IMR-90 (cell line): ENCODE data around the gene ABCC3. TPM values are rescaled to one million over a fixed set of nuclear protein-coding genes. Genes with fewer than 3 reads are reported as not detected.

Experiments used
- ATAC-seq: fragments of 200-7000 bp; cut with Tn5 transposase; 2 replicates; pipeline ENCODE4 v1.9.1; 2020; ENCODE audit warnings: low read depth, mild to moderate bottlenecking, moderate library complexity
- BruUV-seq: library from RNA; stranded (reverse); fragments of 400-500 nt; replicated peaks from 2 replicates; lab custom pipeline; 2021; lab: Mats Ljungman, UMichigan
- CTCF ChIA-PET: fragments of 300-600 bp; formaldehyde crosslinking; extraction: SDS; loops from one replicate; lab custom pipeline; 2021; ENCODE audit warnings: antibody characterized with exemption; lab: Yijun Ruan, JAX
- POLR2A ChIA-PET: fragments of 300-600 bp; sonication (Branson Sonifier 250); formaldehyde crosslinking; loops from one replicate; lab custom pipeline; 2022; ENCODE audit warnings: antibody characterized with exemption; ENCODE audit not compliant: unreplicated experiment; lab: Charles Lee
- DNase-seq: peaks from one replicate; pipeline ENCODE4 v3.0.0; 2013
- H2AFZ ChIP-seq: replicated peaks from 2 replicates; pipeline ENCODE3; 2013; ENCODE audit warnings: low read length, mild to moderate bottlenecking; ENCODE audit not compliant: poor library complexity
- H2AK5ac ChIP-seq: 2 replicates; pipeline ENCODE4 v1.6.1; 2013; ENCODE audit warnings: low read depth, low read length, inconsistent platforms
- H2AK9ac ChIP-seq: replicated peaks from 2 replicates; pipeline ENCODE3; 2013; ENCODE audit warnings: mild to moderate bottlenecking, low read depth, low read length, moderate library complexity; ENCODE audit not compliant: poor library complexity
- H2BK120ac ChIP-seq: 2 replicates; pipeline ENCODE4 v1.6.1; 2013; ENCODE audit warnings: low read depth, low read length, inconsistent platforms
- H2BK15ac ChIP-seq: 3 replicates; pipeline ENCODE4 v1.6.1; 2013; ENCODE audit warnings: low read depth, low read length, inconsistent platforms
- H2BK20ac ChIP-seq: 2 replicates; pipeline ENCODE4 v1.6.1; 2013; ENCODE audit warnings: low read depth, mild to moderate bottlenecking, inconsistent platforms, low read length, moderate library complexity
- H2BK5ac ChIP-seq: 2 replicates; pipeline ENCODE4 v1.6.1; 2013; ENCODE audit warnings: mild to moderate bottlenecking, low read depth, low read length, inconsistent platforms; ENCODE audit not compliant: poor library complexity, severe bottlenecking
- H3K14ac ChIP-seq: replicated peaks from 2 replicates; pipeline ENCODE4 v1.6.1; 2013; ENCODE audit warnings: low read depth, low read length, inconsistent platforms
- H3K18ac ChIP-seq: 2 replicates; pipeline ENCODE4 v1.6.1; 2013; ENCODE audit warnings: low read depth, low read length, control low read depth
- H3K23ac ChIP-seq: 2 replicates; pipeline ENCODE4 v1.6.1; 2013; ENCODE audit warnings: low read depth, low read length, inconsistent platforms
- H3K27ac ChIP-seq: 2 replicates; pipeline ENCODE4 v1.5.1; 2013; ENCODE audit warnings: mild to moderate bottlenecking, control low read depth, low read length; ENCODE audit not compliant: insufficient read depth
- H3K27me3 ChIP-seq: 2 replicates; pipeline ENCODE4 v1.6.1; 2013; ENCODE audit warnings: low read length; ENCODE audit not compliant: control insufficient read depth, insufficient read depth
- H3K36me3 ChIP-seq: 2 replicates; pipeline ENCODE4 v1.6.1; 2013; ENCODE audit warnings: low read length, mixed read lengths; ENCODE audit not compliant: control insufficient read depth, insufficient read depth
- H3K4ac ChIP-seq: 2 replicates; pipeline ENCODE4 v1.6.1; 2013; ENCODE audit warnings: low read depth, low read length, inconsistent platforms
- H3K4me1 ChIP-seq: 2 replicates; pipeline ENCODE4 v1.6.1; 2013; ENCODE audit warnings: low read length, mixed read lengths; ENCODE audit not compliant: control insufficient read depth, insufficient read depth
- H3K4me2 ChIP-seq: 2 replicates; pipeline ENCODE4 v1.6.1; 2013; ENCODE audit warnings: low read depth, mild to moderate bottlenecking, control low read depth, low read length, moderate library complexity
- H3K4me3 ChIP-seq: 2 replicates; pipeline ENCODE4 v1.5.1; 2013; ENCODE audit warnings: low read depth, mild to moderate bottlenecking, control low read depth, low read length, moderate library complexity; ENCODE audit not compliant: insufficient read depth
- H3K56ac ChIP-seq: 2 replicates; pipeline ENCODE4 v1.6.1; 2013; ENCODE audit warnings: low read length, inconsistent platforms; ENCODE audit not compliant: insufficient read depth; ENCODE audit errors: extremely low read depth
- H3K79me1 ChIP-seq, 2 experiments: 2 replicates each; pipeline ENCODE4 v1.6.1; 2013; ENCODE audit warnings: low read length in 2 of 2, inconsistent platforms in 1 of 2, low read depth in 1 of 2
- H3K9ac ChIP-seq: 2 replicates; pipeline ENCODE4 v1.6.1; 2013; ENCODE audit warnings: low read depth, low read length, control low read depth
- H3K9me1 ChIP-seq: 2 replicates; pipeline ENCODE4 v1.6.1; 2013; ENCODE audit warnings: low read length, inconsistent platforms; ENCODE audit not compliant: insufficient read depth
- H3K9me3 ChIP-seq: 2 replicates; pipeline ENCODE4 v1.6.1; 2013; ENCODE audit warnings: low read length; ENCODE audit not compliant: control insufficient read depth, insufficient read depth
- H4K20me1 ChIP-seq: 2 replicates; pipeline ENCODE4 v1.6.1; 2013; ENCODE audit warnings: low read length, inconsistent platforms; ENCODE audit not compliant: insufficient read depth
- H4K5ac ChIP-seq: 2 replicates; pipeline ENCODE4 v1.6.1; 2013; ENCODE audit warnings: mild to moderate bottlenecking, low read depth, low read length, control low read depth
- H4K8ac ChIP-seq, 2 experiments: 2 replicates each; pipeline ENCODE4 v1.6.1; 2013; ENCODE audit warnings: low read depth in 2 of 2, low read length in 2 of 2, control low read depth in 1 of 2, inconsistent platforms in 1 of 2
- H4K91ac ChIP-seq: 2 replicates; pipeline ENCODE4 v1.6.1; 2013; ENCODE audit warnings: low read depth, low read length, inconsistent platforms; ENCODE audit not compliant: insufficient read depth
- FOS ChIP-seq: fragments of 150-350 bp; IDR thresholded peaks from 2 replicates; pipeline ENCODE4 v1.6.1; 2016; ENCODE audit warnings: low read depth, low read length
- MAZ ChIP-seq: IDR thresholded peaks from 2 replicates; pipeline ENCODE4 v1.6.1; 2012; ENCODE audit warnings: low read depth, mild to moderate bottlenecking, low read length, improper control_type of control experiment, moderate library complexity, borderline replicate concordance
- MXI1 ChIP-seq: IDR thresholded peaks from 2 replicates; pipeline ENCODE4 v1.6.1; 2012; ENCODE audit warnings: low read depth, mild to moderate bottlenecking, low read length, moderate library complexity, borderline replicate concordance
- NFE2L2 ChIP-seq: fragments of 150-350 bp; IDR thresholded peaks from 2 replicates; pipeline ENCODE4 v1.6.1; 2016; ENCODE audit warnings: low read depth, mild to moderate bottlenecking, low read length
- POLR2A ChIP-seq: IDR thresholded peaks from 2 replicates; pipeline ENCODE4 v1.6.1; 2012; ENCODE audit warnings: mild to moderate bottlenecking, low read depth, low read length
- RAD21 ChIP-seq: IDR thresholded peaks from 2 replicates; pipeline ENCODE4 v1.6.1; 2012; ENCODE audit warnings: low read length, improper control_type of control experiment
- RCOR1 ChIP-seq: IDR thresholded peaks from 2 replicates; pipeline ENCODE4 v1.6.1; 2012; ENCODE audit warnings: mild to moderate bottlenecking, low read length, improper control_type of control experiment; ENCODE audit not compliant: insufficient replicate concordance
- WGBS, 2 experiments: methylation state at CpG; one replicate each; pipeline versions ENCODE4 v1.1.5 to v1.1.7; 2013; ENCODE audit warnings: missing lambda C conversion rate in 2 of 2; ENCODE audit not compliant: insufficient read length in 1 of 2; ENCODE audit errors: extremely low coverage in 2 of 2; 5-methylcytosine and 5-hydroxymethylcytosine counted together
- dilution Hi-C: fragments of 300-500 bp; cut with HindIII; formaldehyde crosslinking; loops from one replicate; pipeline ENCODE4 v1.14.3; 2018; ENCODE audit warnings: low sequenced_read_pairs; ENCODE audit not compliant: unreplicated experiment
- in situ Hi-C: fragments of 300-500 bp; cut with MboI; formaldehyde crosslinking; loops from 3 replicates; pipeline ENCODE4 v1.14.3; 2019; ENCODE audit warnings: low sequenced_read_pairs, inconsistent platforms, mixed read lengths
- intact Hi-C: fragments of 100-400 bp; cut with micrococcal nuclease; formaldehyde crosslinking; loops from 2 replicates; pipeline ENCODE4 v1.10.0; 2022
- polyA plus RNA-seq, 3 experiments: library from polyadenylated mRNA; depleted of rRNA; stranded (reverse); fragments of >200 nt; gene quantifications; 2 replicates each; pipeline ENCODE4 v1.2.3, GENCODE V29; 2012; ENCODE audit warnings: low replicate concordance in 1 of 3
- total RNA-seq: library from RNA; depleted of rRNA; stranded (reverse); fragments of >200 nt; gene quantifications from 2 replicates; pipeline ENCODE4 v1.2.3, GENCODE V29; 2012
- TF ChIP-seq, protein P1 (sequence below): conservative IDR thresholded peaks from 2 replicates; pipeline ENCODE4 v1.5.1; 2012; ENCODE audit warnings: mild to moderate bottlenecking, low read depth, low read length, improper control_type of control experiment
- TF ChIP-seq, protein P2 (sequence below): fragments of 150-350 bp; IDR thresholded peaks from 2 replicates; pipeline ENCODE4 v1.6.1; 2017; ENCODE audit warnings: mild to moderate bottlenecking, antibody characterized with exemption, low read length, low read depth
- TF ChIP-seq, protein P3 (sequence below): fragments of 150-350 bp; IDR thresholded peaks from 2 replicates; pipeline ENCODE4 v1.6.1; 2016; ENCODE audit warnings: low read depth, mild to moderate bottlenecking, low read length, moderate library complexity, borderline replicate concordance

The ABCC3 gene
- total and polyA plus RNA-seq, 2 of the 4 experiments (the other 2 are of a cell fraction): 3.2 to 6.6 TPM

DNA sequence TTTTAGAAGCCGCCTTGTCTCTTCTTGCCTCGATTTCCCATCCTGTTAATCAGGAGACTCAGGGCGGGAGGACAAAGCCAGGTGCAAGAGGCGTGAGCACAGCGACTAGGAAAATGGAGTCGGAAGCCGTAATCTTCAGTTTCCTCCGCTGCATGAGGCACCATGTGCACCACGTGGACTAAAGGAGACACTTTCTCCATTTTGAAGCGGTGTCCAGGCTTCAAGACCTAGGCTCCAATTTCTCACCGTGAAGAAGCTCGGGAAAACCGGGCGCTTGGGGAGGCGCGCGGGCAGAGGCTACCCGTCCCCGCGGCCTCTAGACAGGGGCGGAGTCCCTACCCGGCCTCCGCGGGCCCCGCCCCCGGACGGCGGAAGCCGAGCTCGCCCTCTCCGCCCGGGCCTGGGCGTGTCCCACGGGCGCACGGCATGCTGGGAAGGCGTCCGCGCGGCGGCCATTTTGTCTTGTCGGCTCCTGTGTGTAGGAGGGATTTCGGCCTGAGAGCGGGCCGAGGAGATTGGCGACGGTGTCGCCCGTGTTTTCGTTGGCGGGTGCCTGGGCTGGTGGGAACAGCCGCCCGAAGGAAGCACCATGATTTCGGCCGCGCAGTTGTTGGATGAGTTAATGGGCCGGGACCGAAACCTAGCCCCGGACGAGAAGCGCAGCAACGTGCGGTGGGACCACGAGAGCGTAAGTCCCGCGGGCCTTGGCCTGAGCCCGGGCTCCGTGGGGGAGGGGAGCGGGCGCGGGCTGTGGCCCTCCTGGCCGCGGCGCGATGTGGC is 84.7 kb downstream of the ABCC3 start, which contains the start of gene LUC7L3:
Gene LUC7L3, plus strand, starts transcription at position 460 of the 780 bp plus-strand sequence. Its CDS starts 130 bp downstream, at position 590.
- peaks cover 0 to 14% of the 10 kb centered on the region in 2 experiments; a peak in 2 of 4 replicates for H3K79me1 ChIP-seq
- peak within 1 kb of the TSS; percentile 93 for H3K56ac ChIP-seq
- ATAC-seq: peak; percentile 97
- H2BK15ac ChIP-seq: no peak within 1 kb of the TSS
- peak within 1 kb of the TSS; percentile 80 for H3K9ac ChIP-seq
- peak within 1 kb of the TSS; percentile 91 for H2AK9ac ChIP-seq
- H3K4me1 ChIP-seq: no peaks in the 10 kb centered on the region
- H3K27me3 ChIP-seq: no peaks in the 10 kb centered on the region
- BruUV-seq: no TSS peak
- H2BK20ac ChIP-seq: no peak within 1 kb of the TSS; the same call in 1 of the 2 replicates
- H3K23ac ChIP-seq: peak within 1 kb of the TSS; percentile 94
- H3K4me3 ChIP-seq: peak within 1 kb of the TSS; percentile 79
- peak within 1 kb of the TSS; percentile 86 for H2BK5ac ChIP-seq
- peak within 1 kb of the TSS; percentile 93 for H2AFZ ChIP-seq
- peaks cover 4% of the 10 kb centered on the region for H3K9me1 ChIP-seq
- peak within 1 kb of the TSS; percentile 92 for H4K5ac ChIP-seq
- H3K14ac ChIP-seq: peak within 1 kb of the TSS; percentile 97
- peak within 1 kb of the TSS; percentile 91 to 99 for H4K8ac ChIP-seq
- peak within 1 kb of the TSS; percentile 91 for H3K27ac ChIP-seq
- H3K9me3 ChIP-seq: no peaks in the 10 kb centered on the region
- H3K36me3 ChIP-seq: no peaks in the 10 kb centered on the region
- ChIA-PET POLR2A (interaction anchor here (0.6 to 1.0 kb wide), 2 partner anchors 58 to 145 kb away, joined by 3 to 4 read pairs; no protein-coding TSS in a partner anchor), CTCF (interaction anchor here (0.7 kb wide), 1 partner anchor 23 kb away, joined by 8 read pairs; no protein-coding TSS in a partner anchor)
- H4K20me1 ChIP-seq: peaks cover 45% of the 10 kb centered on the region
- H3K18ac ChIP-seq: peak within 1 kb of the TSS; percentile 87
- H4K91ac ChIP-seq: peak within 1 kb of the TSS; percentile 91
- dilution Hi-C loops (no loop called here), in situ Hi-C loops (no loop called here), intact Hi-C loops (loop anchor here (1.0 kb wide), 1 partner anchor 11 kb away; no protein-coding TSS in a partner anchor)
- peak within 1 kb of the TSS; percentile 93 for H3K4ac ChIP-seq
- peak within 1 kb of the TSS; percentile 28; the same call in 1 of the 2 replicates for H2BK120ac ChIP-seq
- peak within 1 kb of the TSS; percentile 91 for H2AK5ac ChIP-seq
- TF ChIP-seq, protein P1, sequence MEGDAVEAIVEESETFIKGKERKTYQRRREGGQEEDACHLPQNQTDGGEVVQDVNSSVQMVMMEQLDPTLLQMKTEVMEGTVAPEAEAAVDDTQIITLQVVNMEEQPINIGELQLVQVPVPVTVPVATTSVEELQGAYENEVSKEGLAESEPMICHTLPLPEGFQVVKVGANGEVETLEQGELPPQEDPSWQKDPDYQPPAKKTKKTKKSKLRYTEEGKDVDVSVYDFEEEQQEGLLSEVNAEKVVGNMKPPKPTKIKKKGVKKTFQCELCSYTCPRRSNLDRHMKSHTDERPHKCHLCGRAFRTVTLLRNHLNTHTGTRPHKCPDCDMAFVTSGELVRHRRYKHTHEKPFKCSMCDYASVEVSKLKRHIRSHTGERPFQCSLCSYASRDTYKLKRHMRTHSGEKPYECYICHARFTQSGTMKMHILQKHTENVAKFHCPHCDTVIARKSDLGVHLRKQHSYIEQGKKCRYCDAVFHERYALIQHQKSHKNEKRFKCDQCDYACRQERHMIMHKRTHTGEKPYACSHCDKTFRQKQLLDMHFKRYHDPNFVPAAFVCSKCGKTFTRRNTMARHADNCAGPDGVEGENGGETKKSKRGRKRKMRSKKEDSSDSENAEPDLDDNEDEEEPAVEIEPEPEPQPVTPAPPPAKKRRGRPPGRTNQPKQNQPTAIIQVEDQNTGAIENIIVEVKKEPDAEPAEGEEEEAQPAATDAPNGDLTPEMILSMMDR: no peak
- TF ChIP-seq FOS (no peak), RAD21 (no peak), MAZ (peak; percentile 50; the same call in 1 of the 2 replicates), NFE2L2 (no peak), RCOR1 (no peak), POLR2A (peak; percentile 96), MXI1 (peak; percentile 67; the same call in 1 of the 2 replicates)
- TF ChIP-seq, protein P2, sequence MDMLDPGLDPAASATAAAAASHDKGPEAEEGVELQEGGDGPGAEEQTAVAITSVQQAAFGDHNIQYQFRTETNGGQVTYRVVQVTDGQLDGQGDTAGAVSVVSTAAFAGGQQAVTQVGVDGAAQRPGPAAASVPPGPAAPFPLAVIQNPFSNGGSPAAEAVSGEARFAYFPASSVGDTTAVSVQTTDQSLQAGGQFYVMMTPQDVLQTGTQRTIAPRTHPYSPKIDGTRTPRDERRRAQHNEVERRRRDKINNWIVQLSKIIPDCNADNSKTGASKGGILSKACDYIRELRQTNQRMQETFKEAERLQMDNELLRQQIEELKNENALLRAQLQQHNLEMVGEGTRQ: peak; percentile 73
- TF ChIP-seq, protein P3, sequence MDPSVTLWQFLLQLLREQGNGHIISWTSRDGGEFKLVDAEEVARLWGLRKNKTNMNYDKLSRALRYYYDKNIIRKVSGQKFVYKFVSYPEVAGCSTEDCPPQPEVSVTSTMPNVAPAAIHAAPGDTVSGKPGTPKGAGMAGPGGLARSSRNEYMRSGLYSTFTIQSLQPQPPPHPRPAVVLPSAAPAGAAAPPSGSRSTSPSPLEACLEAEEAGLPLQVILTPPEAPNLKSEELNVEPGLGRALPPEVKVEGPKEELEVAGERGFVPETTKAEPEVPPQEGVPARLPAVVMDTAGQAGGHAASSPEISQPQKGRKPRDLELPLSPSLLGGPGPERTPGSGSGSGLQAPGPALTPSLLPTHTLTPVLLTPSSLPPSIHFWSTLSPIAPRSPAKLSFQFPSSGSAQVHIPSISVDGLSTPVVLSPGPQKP: no peak
- DNase-seq: peak; percentile 91
- 3% methylated on average over 49 of the region's 76 CpGs; no CpG with 5 or more reads in 1 of the 2 experiments for WGBS, 2 experiments
- H3K4me2 ChIP-seq: peak within 1 kb of the TSS; percentile 100
